Karpas-422 (cell line): ENCODE measurements around the gene TIMP4. TPM values are rescaled to one million over a fixed set of nuclear protein-coding genes. Genes with fewer than 3 reads are reported as not detected.

Experiments
- DNase-seq: peaks from one replicate; pipeline ENCODE4 v3.0.0-alpha.2; 2015
- H2AFZ ChIP-seq: fragments of 200-600 bp; sonication (generic); 2 replicates; pipeline ENCODE4 v1.6.1; 2014; ENCODE audit warnings: antibody characterized with exemption, low read length, mixed read lengths
- H3K27ac ChIP-seq: fragments of 200-600 bp; sonication (generic); 2 replicates; pipeline ENCODE4 v1.5.1; 2014; ENCODE audit warnings: mild to moderate bottlenecking, low read length, moderate library complexity
- H3K27me3 ChIP-seq: fragments of 200-600 bp; sonication (generic); 2 replicates; pipeline ENCODE4 v1.6.1; 2014; ENCODE audit warnings: low read length, mixed read lengths
- H3K36me3 ChIP-seq: fragments of 200-600 bp; sonication (generic); 2 replicates; pipeline ENCODE4 v1.6.1; 2014; ENCODE audit warnings: low read length, mixed read lengths; ENCODE audit not compliant: insufficient read depth
- H3K4me1 ChIP-seq: fragments of 200-600 bp; sonication (generic); 2 replicates; pipeline ENCODE4 v1.6.1; 2014; ENCODE audit warnings: mild to moderate bottlenecking, low read length, mixed read lengths
- H3K4me2 ChIP-seq: fragments of 200-600 bp; sonication (generic); 2 replicates; pipeline ENCODE4 v1.6.1; 2014; ENCODE audit warnings: low read length, low read depth, mild to moderate bottlenecking; ENCODE audit not compliant: poor library complexity, severe bottlenecking
- H3K4me3 ChIP-seq: fragments of 200-600 bp; sonication (generic); 2 replicates; pipeline ENCODE4 v1.5.1; 2014; ENCODE audit warnings: mild to moderate bottlenecking, antibody characterized with exemption, low read length, mixed read lengths
- H3K79me2 ChIP-seq: fragments of 200-600 bp; sonication (generic); 2 replicates; pipeline ENCODE4 v1.6.1; 2014; ENCODE audit warnings: mild to moderate bottlenecking, low read length, mixed read lengths
- H3K9ac ChIP-seq: fragments of 200-600 bp; sonication (generic); 2 replicates; pipeline ENCODE4 v1.6.0; 2014; ENCODE audit warnings: low read length
- H3K9me2 ChIP-seq: fragments of 200-600 bp; sonication (generic), shearing (Covaris generic); replicated peaks from 2 replicates; pipeline ENCODE4 v1.6.0; 2014; ENCODE audit warnings: mild to moderate bottlenecking, low read length, moderate library complexity; ENCODE audit not compliant: insufficient read depth
- H3K9me3 ChIP-seq: fragments of 300-700, 200-600 bp; sonication (generic); 2 replicates; pipeline ENCODE4 v1.6.1; 2014; ENCODE audit warnings: low read length, mixed read lengths
- H4K20me1 ChIP-seq: fragments of 200-600 bp; sonication (generic); 2 replicates; pipeline ENCODE4 v1.6.1; 2014; ENCODE audit warnings: mild to moderate bottlenecking, antibody characterized with exemption, low read length, low read depth; ENCODE audit not compliant: insufficient read depth
- total RNA-seq: library from RNA; depleted of rRNA; stranded (reverse); fragments of >200 nt; shearing (Covaris generic); gene quantifications from 2 replicates; pipeline ENCODE4 v1.2.3, GENCODE V29; 2014; ENCODE audit warnings: low replicate concordance; rRNA removed

Gene TIMP4
- total RNA-seq, 1 experiment from 2014 or later, result not detected

GRCh38 chr3:12116870-12117269, 41.8 kb downstream of the TIMP4 start:
- DNase-seq, result no peak
- Histone ChIP-seq H2AFZ (no peak overlapping the region), H3K79me2 (no peaks in the 10 kb centered on the region), H4K20me1 (no peaks in the 10 kb centered on the region), H3K9me3 (no peaks in the 10 kb centered on the region), H3K9ac (no peak overlapping the region), H3K4me3 (no peak overlapping the region), H3K9me2 (no peaks in the 10 kb centered on the region), H3K36me3 (no peaks in the 10 kb centered on the region), H3K27ac (no peak overlapping the region), H3K4me2 (no peak overlapping the region), H3K4me1 (no peaks in the 10 kb centered on the region), H3K27me3 (no peaks in the 10 kb centered on the region)

- Histone ChIP-seq H3K27ac (no peak overlapping the region), H4K20me1 (no peaks in the 10 kb centered on the region), H3K27me3 (no peaks in the 10 kb centered on the region), H3K36me3 (no peaks in the 10 kb centered on the region), H2AFZ (no peak overlapping the region), H3K4me1 (no peaks in the 10 kb centered on the region), H3K4me3 (no peak overlapping the region), H3K9ac (no peak overlapping the region), H3K79me2 (no peaks in the 10 kb centered on the region), H3K9me2 (no peaks in the 10 kb centered on the region), H3K9me3 (no peaks in the 10 kb centered on the region), H3K4me2 (no peak overlapping the region)
- DNase-seq, result no peak
These were observed 42.9 kb downstream of the TIMP4 start for GRCh38 chr3:12115849-12116248.

GRCh38 chr3:12115104-12115503, 43.6 kb downstream of the TIMP4 start:
- no peaks in the 10 kb centered on the region for H4K20me1 ChIP-seq
- no peaks in the 10 kb centered on the region for H3K79me2 ChIP-seq
- H2AFZ ChIP-seq, result no peak overlapping the region
- no peaks in the 10 kb centered on the region for H3K36me3 ChIP-seq
- H3K4me2 ChIP-seq, result no peak overlapping the region
- H3K9me3 ChIP-seq, result no peaks in the 10 kb centered on the region
- H3K27me3 ChIP-seq, result no peaks in the 10 kb centered on the region
- no peak for DNase-seq
- H3K4me3 ChIP-seq, result no peak overlapping the region
- no peak overlapping the region for H3K27ac ChIP-seq
- H3K4me1 ChIP-seq, result no peaks in the 10 kb centered on the region
- no peaks in the 10 kb centered on the region for H3K9me2 ChIP-seq
- no peak overlapping the region for H3K9ac ChIP-seq

- H3K9me2 ChIP-seq, result no peaks in the 10 kb centered on the region
- H3K4me2 ChIP-seq, result no peak overlapping the region
- no peaks in the 10 kb centered on the region for H3K9me3 ChIP-seq
- no peak overlapping the region for H2AFZ ChIP-seq
- no peak overlapping the region for H3K4me3 ChIP-seq
- H3K27ac ChIP-seq, result no peak overlapping the region
- no peak overlapping the region for H3K9ac ChIP-seq
- no peaks in the 10 kb centered on the region for H3K79me2 ChIP-seq
- DNase-seq, result no peak
- no peaks in the 10 kb centered on the region for H3K27me3 ChIP-seq
- H3K36me3 ChIP-seq, result no peaks in the 10 kb centered on the region
- no peaks in the 10 kb centered on the region for H3K4me1 ChIP-seq
- H4K20me1 ChIP-seq, result no peaks in the 10 kb centered on the region
These were observed 44.5 kb downstream of the TIMP4 start for GRCh38 chr3:12114251-12114650.

- no peaks in the 10 kb centered on the region for H3K79me2 ChIP-seq
- no peaks in the 10 kb centered on the region for H4K20me1 ChIP-seq
- no peak overlapping the region for H3K4me3 ChIP-seq
- DNase-seq, result no peak
- H3K4me2 ChIP-seq, result no peak overlapping the region
- H3K9ac ChIP-seq, result no peak overlapping the region
- H3K9me3 ChIP-seq, result no peaks in the 10 kb centered on the region
- no peak overlapping the region for H3K27ac ChIP-seq
- H3K36me3 ChIP-seq, result no peaks in the 10 kb centered on the region
- no peaks in the 10 kb centered on the region for H3K4me1 ChIP-seq
- H3K27me3 ChIP-seq, result no peaks in the 10 kb centered on the region
- no peak overlapping the region for H2AFZ ChIP-seq
- H3K9me2 ChIP-seq, result no peaks in the 10 kb centered on the region
These were observed 51.5 kb downstream of the TIMP4 start for GRCh38 chr3:12107071-12107713.

Other genes starting within 250 kb of the TIMP4 start
- not detected in 2 replicates for gene SYN2, start 154.5 kb downstream of the TIMP4 start, total RNA-seq
- not detected in 2 replicates for gene PPARG, start 130.2 kb upstream of the TIMP4 start, total RNA-seq